GM19452 (cell line): ENCODE data around the gene SNX10.
"Not testable (repeated sequence)": the region's sequence is repeated elsewhere in the genome, so short reads cannot be mapped to it uniquely, and the experiment has no call there.

Experiments
- ATAC-seq: cut with Tn5 transposase; IDR thresholded peaks from one replicate; pipeline ENCODE4 v1.9.1; 2021; ENCODE audit not compliant: unreplicated experiment

The SNX10 gene, protein sequence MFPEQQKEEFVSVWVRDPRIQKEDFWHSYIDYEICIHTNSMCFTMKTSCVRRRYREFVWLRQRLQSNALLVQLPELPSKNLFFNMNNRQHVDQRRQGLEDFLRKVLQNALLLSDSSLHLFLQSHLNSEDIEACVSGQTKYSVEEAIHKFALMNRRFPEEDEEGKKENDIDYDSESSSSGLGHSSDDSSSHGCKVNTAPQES

DNA sequence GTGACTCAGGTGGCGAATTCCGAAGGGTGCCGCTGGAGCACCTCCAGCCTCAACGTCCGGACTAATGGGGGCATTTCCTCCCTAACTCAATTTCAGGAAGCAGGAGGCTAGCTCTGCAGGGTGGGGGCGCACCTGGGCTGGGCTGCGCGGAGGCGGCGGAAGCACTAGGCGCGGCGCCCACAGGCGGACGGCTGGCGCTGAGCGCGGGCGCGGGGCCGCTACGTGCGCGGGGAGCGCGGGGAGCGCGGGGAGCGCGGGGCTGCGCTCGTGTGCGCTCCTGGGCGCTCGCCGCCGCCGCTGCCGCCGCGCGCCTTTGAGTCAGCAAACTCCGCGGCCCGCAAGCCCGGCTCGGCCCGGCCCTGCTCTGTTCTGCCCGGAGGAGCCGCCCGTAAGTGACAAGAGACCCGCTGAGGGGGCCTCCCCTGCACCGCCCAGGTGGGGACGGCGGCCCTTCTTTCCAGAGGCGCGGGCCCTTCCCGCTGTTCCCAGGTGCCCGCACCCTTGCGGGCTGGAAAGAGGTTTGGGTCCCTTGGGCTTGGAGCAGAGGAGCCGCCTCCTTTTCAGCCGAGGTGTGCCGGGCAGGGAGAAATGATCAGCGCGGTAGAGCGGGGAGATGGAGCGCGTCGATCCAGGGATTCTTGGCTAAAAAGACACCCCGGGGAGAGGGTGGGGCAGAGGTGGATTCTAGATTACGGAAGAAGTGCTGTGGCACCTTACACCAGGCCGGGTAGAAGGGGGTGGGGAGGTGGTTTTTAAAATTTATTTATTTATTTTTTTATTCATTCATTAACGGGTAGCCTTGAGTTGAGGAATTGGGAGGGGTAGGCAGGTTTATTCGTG, at the start of gene SNX10:
TSS of gene SNX10 (plus strand) at position 164 of the 840 bp plus-strand sequence. CDS start 54,581 bp downstream, outside the sequence.
- peak; percentile 73 for ATAC-seq

DNA sequence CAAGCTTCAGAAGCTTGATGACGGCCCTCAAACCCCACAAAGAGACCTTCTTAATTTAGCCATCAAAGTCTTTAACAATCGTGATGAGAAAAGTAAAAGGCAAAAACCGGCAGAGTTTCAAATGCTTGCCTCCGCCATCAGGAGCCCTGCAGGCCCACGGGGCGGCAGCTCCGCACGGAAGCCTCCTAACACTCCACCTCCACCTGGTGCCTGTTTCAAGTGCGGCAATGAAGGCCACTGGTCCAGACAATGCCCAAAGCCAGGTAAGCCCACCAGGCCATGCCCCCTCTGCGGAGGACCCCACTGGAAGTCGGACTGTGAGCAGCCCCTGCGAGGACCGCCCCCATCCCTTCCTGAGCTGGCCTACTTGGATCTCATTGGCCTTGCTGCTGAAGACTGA, 46.5 kb upstream of the SNX10 start:
- no peak for ATAC-seq

- ATAC-seq = no peak
Measured at GRCh38 chr7:26250239-26250638, 41.4 kb upstream of the SNX10 start.

- not testable (repeated sequence) for ATAC-seq
Measured at GRCh38 chr7:26261866-26262265, 29.8 kb upstream of the SNX10 start.

DNA sequence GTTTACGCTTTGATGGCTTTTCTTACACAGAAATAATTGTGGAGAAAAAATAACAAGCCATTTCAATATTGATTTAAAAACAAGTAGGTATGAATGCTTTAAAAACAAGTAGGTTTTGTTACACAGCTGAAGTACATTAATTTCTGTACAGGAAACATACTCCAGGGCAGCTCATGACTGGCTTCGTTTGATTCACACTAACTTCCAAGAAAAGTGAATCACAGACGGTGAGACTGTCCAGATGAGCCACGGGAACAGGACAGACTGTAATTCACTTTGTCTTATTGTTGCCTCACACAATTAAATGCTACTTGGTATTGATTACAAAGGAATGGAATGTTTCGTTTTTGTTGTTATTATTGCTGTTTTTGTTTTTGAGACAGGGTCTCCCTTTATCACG, 26.6 kb upstream of the SNX10 start:
- no peak for ATAC-seq

GRCh38 chr7:26265499-26266075, 26.1 kb upstream of the SNX10 start:
- no peak for ATAC-seq

DNA sequence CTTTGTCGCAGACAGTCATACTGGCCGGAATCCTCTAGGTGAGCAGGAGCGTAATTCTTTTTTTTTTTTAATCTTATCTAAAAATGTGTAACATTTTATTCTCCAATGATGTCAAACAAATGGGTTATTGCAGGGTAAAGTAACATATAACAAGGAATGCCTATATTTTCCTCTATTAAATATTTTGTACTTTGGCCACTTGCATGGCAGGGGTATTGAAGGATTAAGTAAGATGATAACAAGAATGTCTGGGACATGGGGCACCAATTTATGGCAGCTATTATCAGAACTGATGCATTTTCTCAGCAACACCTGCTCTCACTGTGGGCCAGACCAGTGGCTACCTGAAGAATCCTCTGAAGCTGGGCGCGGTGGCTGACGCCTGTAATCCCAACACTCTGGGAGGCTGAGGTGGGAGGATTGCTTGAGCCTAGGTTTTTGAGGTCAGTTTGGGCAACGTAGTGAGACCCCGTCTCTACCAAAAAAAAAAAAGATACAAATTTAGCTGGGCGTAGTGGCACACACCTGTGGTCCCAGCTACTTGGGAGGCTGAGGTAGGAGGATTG, 24.0 kb upstream of the SNX10 start:
- no peak for ATAC-seq

- ATAC-seq = no peak
Measured at GRCh38 chr7:26275213-26275612, 16.4 kb upstream of the SNX10 start.

GRCh38 chr7:26278770-26279169, 12.9 kb upstream of the SNX10 start:
- ATAC-seq = no peak

GRCh38 chr7:26279405-26279804, 12.3 kb upstream of the SNX10 start:
- no peak for ATAC-seq

- ATAC-seq = no peak
Measured at GRCh38 chr7:26280097-26280496, 11.6 kb upstream of the SNX10 start.

DNA sequence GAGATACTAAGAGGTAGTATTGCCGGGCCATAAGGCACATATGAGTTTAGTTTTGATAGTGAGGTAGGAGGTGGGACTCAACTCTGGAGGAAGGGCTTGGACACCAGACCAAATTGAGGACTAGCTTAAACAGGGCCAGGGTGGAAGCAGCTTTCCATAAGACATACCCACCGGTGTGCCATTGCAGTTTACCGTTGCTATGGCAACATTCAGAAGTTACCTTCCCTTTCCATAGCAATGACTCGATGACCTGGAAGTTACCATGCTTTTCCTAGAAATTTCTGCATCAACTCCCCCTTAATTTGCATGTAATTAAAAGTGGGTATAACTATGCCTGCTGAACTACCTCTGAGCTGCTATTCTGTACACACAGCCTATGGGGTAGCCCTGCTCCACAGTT, 10.9 kb upstream of the SNX10 start:
- no peak for ATAC-seq

- ATAC-seq = no peak
Measured at GRCh38 chr7:26284477-26284876, 7.2 kb upstream of the SNX10 start.

GRCh38 chr7:26284995-26285632, 6.5 kb upstream of the SNX10 start:
- no peak for ATAC-seq

DNA sequence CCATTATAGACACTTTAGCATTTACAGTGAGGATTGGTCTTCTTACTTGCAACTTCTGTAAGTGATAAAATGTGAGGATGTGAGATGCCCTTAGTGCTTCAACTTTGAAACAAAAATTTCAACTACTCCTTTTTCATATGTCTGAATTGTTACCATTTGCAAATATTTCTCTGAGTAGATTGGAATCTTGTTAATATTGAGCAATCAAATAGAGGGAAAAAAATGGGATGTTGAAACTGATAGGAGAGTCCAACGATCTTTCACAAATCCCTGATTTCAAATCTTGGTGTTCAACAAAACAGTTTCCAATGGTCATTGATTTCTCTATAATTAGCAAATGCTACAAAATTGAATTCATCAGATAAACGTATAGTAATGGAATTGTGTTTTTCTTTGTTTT, 5.5 kb upstream of the SNX10 start:
- no peak for ATAC-seq

DNA sequence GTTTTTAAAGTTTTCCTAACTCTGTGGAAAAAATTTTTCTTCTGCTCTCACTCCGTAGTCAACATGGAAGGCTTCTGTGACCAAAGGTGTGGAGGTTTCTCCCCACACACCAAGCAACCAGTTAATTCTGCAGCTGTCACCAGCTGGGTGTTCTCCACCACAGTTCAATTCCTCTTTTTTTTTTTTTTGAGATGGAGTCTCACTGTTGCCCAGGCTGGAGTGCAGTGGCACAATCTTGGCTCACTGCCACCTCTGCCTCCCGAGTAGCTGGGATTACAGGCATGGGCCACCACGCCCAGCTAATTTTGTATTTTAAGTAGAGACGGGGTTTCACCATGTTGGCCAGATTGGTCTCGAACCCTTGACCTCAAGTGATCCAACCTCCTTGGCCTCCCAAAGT, 3.5 kb upstream of the SNX10 start:
- not testable (repeated sequence) for ATAC-seq

- no peak for ATAC-seq
Measured at GRCh38 chr7:26291251-26291650, 411 bp upstream of the SNX10 start.

- ATAC-seq = no peak
Measured at GRCh38 chr7:26292768-26293560, 1.3 kb downstream of the SNX10 start.

DNA sequence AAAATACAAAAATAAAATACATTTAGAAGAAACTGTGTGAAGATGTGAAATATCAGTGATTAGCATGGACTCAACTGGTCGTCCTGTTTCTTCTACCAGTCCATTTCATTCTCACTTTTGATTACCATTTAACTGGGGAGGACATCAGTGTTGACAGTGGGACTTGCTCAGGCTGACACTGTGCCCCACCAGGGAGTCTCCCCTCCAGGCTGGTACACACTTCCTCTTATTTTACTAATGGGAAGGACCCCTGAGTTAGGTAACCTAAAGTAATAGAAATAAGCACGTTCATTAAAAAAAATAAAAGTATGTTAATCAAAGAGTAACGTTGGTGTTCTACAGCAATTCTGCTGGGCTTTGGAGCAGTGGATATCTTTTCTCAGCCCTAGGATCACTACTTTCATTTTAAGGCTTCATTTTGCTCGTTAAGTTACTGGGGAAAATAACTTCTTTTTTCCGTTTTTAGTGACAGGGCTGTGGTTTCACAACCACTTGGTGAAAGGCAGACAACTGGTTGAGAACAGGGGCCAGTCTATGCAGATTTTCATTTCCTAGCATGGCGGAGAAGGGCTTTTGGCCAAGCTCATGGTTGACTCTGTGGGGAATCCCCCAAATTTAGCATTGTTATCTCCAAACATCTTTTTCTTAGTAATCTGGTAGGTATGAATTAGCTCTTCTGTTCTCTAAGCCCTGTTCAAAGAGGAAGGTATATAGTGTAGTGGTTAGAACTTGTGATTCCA, 2.1 kb downstream of the SNX10 start:
- peak; percentile 66 for ATAC-seq

DNA sequence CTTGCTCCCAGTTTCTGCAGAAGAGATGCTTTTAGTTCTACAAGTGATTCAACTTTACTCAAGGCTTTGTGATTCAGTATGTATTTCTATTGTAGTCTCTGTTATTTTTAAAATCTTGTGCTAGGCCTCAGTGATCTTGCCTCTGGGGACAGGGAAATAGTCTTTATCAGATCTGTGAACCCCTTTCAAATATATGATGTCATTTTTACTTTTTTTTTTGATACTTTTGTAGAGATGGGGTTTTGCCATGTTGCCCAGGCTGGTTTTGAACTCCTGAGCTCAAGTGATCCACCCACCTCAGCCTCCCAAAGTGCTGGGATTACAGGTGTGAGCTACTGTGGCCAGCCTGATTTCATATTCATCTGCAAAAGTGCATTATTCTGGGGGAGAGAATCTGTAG, 3.4 kb downstream of the SNX10 start:
- ATAC-seq = no peak
